Adrenal gland (tissue), 5 donors: Measurements from ENCODE around the gene TOMM22.

Source experiments
- CTCF ChIP-seq, 6 experiments: fragments of 450-650 bp in 4 of 6; fragments of 200-600 bp in 2 of 6; sonication (generic) in 1 of 6; IDR thresholded peaks; 1 replicate in 5 of 6; 2 replicates in 1 of 6; pipeline versions ENCODE4 v1.5.1 to v1.8.0; 2016 to 2021; ENCODE audit warnings: antibody characterized with exemption in 6 of 6, mild to moderate bottlenecking in 2 of 6, moderate library complexity in 1 of 6
- POLR2A ChIP-seq, 2 donors: fragments of 450-650 bp; IDR thresholded peaks; one replicate each; pipeline ENCODE4 v1.6.1; 2017; ENCODE audit warnings: antibody characterized with exemption in 2 of 2, mild to moderate bottlenecking in 2 of 2, moderate library complexity in 1 of 2
- donor health status: DM: no; HTN: no; CAD: no.

GRCh38 chr22:38641476-38642040 is 40.2 kb upstream of the TOMM22 start:
- no peak for TF ChIP-seq CTCF (IDR thresholded peaks at IDR 0.05)
- no peak for TF ChIP-seq POLR2A (IDR thresholded peaks at IDR 0.05)
